OCI-LY7 (cell line): Measurements from ENCODE around the gene IGIP.

Experiments
- EZH2phosphoT487 ChIP-seq: fragments of 200-600 bp; sonication (generic); IDR thresholded peaks from 2 replicates; pipeline ENCODE4 v1.6.1; 2018; ENCODE audit warnings: low read depth, borderline replicate concordance, mild to moderate bottlenecking, mixed run types, antibody characterized with exemption, low read length, moderate library complexity, mixed read lengths
- TF ChIP-seq, protein P1 (sequence below): fragments of 200-600 bp; sonication (generic); conservative IDR thresholded peaks from 2 replicates; pipeline ENCODE4 v1.5.1; 2014; ENCODE audit warnings: mild to moderate bottlenecking, antibody characterized with exemption, low read length, moderate library complexity, mixed read lengths

DNA sequence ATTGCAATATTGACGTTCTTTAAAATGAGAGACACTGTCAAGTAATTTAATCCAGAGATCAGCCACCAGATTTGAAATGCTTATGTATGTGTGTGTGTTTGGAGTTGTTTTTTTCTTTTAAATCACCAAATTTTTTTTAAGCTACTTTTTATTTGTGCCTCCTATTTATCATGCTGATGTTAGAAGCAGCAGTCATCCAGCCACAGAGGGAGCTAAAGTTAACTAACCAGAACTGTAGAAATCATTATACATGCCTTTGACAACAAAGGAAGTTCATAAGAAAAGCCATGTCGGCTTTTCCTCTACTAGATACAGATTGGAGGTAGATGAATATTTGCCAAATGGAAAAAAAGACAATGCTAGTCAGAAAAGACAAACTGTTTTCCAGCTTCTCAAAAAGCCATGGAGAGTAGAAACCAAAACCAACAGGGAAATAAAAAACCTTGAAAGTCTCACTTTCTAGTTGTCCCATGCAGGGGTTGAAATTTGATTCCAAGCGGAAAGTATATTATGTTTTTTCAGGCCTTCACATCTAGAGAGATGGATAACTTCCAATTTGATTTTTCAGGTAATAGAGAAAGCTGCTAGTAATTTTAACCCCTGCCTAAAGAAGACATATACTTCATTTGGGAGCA lies 7.3 kb upstream of the IGIP start:
- TF ChIP-seq, protein P1, sequence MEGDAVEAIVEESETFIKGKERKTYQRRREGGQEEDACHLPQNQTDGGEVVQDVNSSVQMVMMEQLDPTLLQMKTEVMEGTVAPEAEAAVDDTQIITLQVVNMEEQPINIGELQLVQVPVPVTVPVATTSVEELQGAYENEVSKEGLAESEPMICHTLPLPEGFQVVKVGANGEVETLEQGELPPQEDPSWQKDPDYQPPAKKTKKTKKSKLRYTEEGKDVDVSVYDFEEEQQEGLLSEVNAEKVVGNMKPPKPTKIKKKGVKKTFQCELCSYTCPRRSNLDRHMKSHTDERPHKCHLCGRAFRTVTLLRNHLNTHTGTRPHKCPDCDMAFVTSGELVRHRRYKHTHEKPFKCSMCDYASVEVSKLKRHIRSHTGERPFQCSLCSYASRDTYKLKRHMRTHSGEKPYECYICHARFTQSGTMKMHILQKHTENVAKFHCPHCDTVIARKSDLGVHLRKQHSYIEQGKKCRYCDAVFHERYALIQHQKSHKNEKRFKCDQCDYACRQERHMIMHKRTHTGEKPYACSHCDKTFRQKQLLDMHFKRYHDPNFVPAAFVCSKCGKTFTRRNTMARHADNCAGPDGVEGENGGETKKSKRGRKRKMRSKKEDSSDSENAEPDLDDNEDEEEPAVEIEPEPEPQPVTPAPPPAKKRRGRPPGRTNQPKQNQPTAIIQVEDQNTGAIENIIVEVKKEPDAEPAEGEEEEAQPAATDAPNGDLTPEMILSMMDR = peak; percentile 52
- no peak for TF ChIP-seq EZH2phosphoT487
